NCI-H510A (cell line): ENCODE results near the gene MYO9B.
"Not testable (repeated sequence)": the region's sequence is repeated elsewhere in the genome, so short reads cannot be mapped to it uniquely, and the experiment has no call there.

Experiments used
- DNase-seq: peaks from one replicate; lab custom pipeline; 2025; lab: John Stamatoyannopoulos, UW

Gene MYO9B

GRCh38 chr19:17113127-17113785, 37.7 kb downstream of the MYO9B start:
- no peak for DNase-seq

GRCh38 chr19:17114414-17114831, 38.8 kb downstream of the MYO9B start:
- no peak for DNase-seq

DNA sequence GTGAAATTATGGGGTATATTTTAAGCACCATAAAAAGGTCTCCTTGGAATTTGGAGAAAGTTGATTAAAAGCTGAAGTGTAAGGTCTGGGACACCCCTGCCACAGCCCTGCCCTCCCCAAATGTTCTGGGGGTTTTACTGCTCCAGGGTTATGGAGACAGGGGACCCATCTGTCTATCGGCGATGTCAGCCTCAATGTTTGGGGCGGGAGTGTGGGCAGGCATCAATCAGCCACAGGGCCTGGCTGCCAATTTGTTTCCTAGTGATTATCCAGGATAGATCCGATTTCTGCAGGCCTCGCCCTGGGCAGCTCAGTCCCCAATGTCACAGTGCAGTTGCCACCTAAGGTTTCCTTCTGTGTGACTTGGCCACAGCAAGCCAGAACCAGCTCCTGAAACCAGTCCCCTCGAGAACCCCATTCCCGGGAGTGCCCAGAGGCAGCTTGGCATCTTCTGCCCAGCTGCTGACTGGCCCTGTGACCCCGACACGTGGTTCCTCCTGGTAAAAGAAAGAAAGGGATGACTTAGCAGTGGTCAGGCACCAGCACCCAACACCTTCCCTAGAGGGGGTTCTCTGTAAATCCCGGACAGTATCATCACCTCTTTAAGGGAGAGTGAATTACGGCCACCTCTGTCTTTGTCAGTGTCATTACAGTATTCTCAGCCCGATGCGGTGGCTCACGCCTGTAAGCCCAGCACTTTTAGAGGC, 41.6 kb downstream of the MYO9B start:
- no peak for DNase-seq

DNA sequence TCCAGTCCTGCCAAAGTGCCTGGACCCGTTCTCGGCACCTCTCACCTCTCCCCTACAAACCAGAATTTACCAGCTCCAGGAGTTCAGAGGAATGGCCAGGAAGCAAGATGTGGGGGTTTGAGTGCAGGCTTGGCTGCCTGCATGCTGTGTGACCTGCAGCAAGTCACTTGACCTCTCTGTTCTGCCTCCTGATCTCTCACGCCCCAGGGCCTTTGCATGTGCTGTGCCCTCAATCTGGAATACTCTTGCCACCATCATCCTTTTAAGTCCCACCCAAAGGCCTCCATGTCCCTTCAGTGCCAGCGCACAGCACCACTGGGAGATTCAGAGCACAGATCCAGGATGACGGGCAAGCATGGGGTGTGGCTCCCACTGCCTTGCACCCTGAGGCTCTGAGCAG, 43.4 kb downstream of the MYO9B start:
- no peak for DNase-seq

DNA sequence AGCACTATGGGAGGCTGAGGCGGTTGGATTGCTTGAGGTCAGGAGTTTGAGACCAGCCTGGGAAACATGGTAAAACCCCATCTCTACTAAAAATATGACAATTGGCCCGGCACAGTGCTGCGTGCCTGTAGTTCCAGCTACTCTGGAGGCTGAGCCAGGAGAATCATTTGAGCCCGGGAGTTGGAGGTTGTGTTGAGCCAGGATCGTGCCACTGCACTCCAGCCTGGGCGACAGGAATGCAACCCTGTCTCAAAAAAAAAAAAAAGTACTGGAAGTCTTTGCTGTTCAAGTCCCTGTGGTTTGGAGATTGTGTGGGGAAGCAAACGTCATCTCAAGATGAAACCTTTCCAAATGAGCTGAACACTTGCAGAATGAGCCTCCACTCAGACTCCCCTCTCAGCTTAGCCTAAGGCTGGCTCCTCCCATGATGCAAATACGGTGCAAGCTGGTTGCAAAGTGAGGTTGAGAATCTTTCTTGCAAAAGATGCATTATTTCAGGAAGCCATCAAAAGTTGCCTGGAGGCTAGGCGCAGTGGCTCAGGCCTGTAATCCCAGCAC, 46.2 kb downstream of the MYO9B start:
- DNase-seq, result no peak

DNA sequence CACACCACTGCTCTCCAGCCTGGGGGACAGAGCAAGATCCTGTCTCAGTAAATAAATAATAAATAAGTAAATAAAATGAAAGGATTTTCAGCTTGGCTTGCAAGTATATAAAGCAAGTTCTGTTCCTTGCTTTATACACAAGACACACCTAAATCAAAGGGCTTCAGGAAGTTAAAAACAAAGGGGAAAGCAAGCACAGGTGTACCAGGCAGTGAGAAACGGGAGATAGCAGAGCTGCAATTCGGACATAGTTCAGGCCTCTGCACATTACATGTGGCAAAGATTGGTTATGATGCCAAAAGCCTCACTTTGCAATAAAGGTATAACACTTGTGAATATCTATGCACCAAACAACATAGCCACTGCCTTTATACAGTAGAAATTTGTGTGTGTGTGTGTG, 47.5 kb downstream of the MYO9B start:
- no peak for DNase-seq

DNA sequence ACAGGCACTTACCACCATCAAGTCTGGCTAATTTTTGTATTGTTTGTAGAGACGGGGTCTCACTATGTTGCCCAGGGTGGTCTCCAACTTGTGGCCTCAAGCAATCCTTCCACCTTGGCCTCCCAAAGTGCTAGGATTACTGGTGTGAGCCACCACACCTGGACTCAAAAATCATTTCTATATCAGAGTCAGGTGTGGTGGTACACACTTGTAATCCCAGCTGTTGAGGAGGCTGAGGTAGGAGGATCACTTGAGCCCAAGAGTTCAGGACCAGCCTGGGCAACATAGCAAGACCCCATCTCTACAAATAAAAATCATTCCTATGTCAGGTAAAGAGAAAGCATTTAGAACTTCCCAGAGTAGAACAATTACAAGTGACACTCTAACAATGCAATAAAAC, 48.4 kb downstream of the MYO9B start:
- DNase-seq, result no peak

DNA sequence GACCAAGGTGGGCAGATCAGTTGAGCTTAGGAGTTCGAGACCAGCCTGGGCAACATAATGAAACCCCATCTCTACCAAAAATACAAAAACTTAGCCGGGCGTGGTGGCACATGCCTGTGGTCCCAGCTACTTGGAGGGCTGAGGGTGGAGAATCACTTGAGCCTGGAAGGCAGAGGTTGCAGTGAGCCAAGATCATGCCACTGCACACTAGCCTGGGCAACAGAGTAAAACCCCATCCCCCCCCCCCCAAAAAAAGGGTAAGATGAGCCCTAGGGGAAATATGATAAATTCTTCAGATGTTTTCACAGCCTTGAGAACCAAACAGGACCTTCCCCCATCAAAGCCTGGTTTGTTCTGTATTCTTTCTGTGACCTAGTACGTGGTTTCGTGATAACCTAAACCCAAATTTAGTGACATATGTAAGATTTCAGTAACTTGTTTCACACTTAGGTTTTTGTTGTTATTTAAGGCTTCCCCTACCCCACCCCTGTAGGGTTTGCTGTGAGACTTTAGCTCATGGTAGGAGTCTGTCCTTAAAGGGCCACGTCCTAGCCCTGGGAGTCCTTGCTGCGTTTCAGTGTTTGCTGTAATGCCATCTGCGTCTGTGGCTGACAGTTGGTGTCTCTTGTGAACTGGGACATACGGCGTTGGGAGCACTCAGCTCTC, 49.6 kb downstream of the MYO9B start:
- no peak for DNase-seq

DNA sequence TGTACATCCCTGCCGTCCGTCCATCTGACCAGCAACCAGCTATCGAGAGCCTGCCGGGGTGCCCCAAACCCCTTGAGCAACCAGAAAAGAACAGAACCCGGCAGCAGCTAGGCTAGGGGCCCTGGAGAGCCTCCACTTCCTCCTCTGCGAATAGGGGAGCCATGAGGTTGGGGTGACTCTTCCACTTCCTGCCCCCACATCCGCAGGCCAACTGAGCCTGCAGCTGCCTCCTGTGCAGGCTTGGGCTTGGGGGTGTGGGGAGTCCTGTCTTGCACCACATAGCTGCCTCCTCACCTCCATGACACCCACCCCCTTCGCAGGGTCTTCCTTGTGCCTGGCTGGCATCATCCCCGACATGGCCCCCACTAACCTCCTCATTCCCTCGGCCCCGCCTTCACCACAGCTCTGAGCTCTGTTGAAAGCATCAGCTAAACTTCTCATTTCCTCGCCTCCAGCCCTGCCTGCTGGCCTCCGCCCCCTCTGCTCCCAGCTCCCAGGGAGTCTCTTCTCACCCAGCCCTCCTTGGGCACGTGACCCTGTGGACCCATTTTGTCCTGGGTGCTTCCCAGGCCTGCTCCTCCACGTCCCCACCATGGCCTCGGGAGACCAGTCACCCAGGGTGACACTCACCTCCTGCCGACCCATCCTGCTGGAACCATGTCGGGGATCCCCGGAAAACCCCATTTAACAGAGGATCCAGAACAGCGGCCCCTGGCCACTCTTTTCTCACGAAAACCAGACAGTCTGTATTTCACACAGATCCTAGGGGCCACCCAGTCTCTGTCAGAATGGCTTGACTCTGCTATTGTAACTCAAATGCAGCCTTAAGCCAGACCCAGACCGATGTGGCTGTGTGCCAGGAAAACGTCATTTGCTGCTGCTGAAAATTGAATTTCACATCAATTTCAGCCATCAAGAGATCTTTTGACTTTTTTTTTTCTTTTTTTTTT, 50.4 kb downstream of the MYO9B start:
- DNase-seq, result no peak

DNA sequence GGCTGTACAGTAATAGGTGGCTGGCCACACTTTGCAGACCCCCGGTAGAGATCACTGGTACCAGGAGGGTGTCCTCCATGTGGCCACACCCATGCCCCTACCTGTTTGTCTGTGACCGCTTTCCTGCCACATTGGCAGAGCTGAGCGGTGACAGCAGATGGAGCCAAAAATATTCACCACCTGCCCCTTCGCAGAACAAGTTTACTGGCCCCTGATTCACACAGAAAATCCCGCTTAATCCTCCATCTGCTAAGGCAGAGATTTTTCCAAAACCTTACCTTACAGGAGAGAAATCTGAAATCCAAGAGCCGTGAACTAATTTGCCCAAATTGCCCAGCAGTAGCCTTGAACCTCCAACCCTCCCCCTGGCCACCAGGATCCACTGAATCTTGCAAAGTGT, 52.1 kb downstream of the MYO9B start:
- DNase-seq, result no peak

- no peak for DNase-seq
Observed at GRCh38 chr19:17128403-17128802, 52.8 kb downstream of the MYO9B start.

GRCh38 chr19:17128820-17129219, 53.2 kb downstream of the MYO9B start:
- no peak for DNase-seq

GRCh38 chr19:17129377-17129776, 53.8 kb downstream of the MYO9B start:
- DNase-seq, result no peak

DNA sequence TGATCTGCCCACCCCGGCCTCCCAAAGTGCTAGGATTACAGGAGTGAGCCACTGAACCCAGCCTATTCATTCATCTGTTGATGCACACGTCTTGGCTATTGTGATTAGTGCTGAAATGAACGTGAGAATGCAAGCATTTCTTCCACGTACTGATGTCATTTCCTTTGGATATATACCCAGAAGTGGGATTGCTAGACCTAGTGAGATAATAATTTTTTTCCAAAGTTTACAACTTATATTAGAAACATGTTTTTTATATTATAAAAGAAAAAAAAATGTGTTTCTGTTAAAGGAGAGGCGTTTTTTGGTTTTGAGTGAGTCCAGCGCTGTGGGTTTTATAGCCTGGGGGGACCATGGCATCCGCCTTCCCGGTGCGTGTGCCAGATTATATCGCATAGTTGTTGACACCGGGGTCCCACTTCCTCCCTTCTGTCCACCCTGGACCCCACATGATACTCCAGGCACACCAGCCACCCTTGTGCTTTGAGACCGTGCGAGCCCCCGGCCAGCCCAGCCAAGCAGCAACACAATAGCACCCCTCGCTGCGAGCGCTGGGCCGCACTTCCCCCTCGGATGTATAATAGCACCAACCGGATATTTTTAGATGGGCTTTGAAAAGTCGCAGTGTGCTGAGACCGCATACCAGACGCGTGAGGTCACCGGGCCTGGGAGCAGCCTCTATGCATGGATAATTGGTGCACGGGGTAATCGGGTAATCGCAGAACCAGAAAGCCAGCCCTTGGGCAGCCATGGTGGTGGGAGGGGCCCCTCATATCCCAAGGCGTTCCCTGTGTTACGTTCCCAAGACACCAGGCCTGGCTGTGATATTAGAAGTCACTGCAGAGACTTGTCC, 59.6 kb downstream of the MYO9B start:
- no peak for DNase-seq

GRCh38 chr19:17136021-17136420, 60.4 kb downstream of the MYO9B start:
- no peak for DNase-seq

GRCh38 chr19:17136617-17137016, 61.0 kb downstream of the MYO9B start:
- no peak for DNase-seq

DNA sequence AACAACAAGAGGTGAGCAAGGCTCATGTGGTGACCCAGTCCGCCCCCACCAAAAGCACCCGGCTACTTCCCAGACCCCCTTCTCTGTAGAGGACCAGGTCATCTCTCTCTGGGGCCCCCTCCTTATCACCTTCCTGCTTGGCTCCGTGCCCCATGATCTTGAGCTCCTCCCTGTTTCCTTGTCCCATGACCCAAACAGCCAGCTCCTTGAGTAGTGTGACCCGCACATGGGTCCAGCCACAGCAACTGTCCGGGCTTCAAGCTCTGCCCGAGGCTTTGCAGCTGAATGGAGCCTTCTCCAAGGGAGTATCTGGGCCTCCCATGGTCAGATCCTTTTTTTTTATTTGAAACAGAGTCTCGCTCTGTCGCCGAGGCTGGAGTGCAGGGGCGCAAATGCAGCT, 61.8 kb downstream of the MYO9B start:
- no peak for DNase-seq

DNA sequence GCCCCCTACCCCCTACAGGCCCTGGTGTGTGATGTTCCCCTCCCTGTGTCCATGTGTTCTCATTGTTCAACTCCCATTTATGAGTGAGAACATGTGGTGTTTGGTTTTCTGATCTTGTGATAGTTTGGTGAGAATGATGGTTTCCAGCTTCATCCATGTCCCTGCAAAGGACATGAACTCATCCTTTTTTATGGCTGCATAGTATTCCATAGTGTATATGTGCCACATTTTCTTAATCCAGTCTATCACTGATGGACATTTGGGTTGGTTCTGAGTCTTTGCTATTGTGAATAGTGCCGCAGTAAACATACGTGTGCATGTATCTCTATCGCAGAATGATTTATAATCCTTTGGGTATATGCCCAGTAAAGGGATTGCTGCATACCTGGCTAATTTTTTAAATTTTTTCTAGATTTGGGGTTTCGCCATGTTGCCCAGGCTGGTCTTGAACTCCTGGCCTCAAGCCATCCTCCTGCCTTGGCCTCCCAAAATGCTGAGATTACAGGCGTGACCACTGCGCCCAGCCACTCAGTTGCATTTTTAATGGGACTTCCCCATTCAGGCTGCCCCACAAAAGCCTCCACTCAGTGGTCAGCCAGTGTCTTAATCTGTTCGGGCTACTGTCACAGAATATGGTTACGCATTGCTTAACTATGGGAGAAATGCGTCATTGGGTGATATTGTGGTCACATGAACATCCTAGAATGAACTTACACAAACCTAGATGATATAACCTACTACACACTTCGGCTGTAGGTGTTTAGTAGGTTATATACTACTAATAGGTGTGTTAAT, 62.7 kb downstream of the MYO9B start:
- DNase-seq, result not testable (repeated sequence)

GRCh38 chr19:17138937-17139598, 63.5 kb downstream of the MYO9B start:
- no peak for DNase-seq

DNA sequence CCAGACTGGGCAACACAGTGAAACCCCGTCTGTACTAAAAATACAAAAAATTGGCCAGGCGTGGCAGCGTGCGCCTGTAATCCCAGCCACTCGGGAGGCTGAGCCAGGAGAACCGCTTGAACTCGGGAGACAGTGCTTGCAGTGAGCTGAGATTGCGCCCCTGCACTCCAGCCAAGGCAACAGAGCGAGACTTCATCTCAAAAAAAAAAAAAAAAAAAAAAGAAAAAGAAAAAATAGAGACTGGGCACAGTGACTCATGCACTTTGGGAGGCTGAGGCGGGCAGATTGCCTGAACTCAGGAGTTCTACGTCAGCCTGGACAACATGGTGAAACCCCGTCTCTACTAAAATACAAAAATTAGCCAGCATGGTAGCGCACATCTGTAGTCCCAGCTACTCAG, 69.2 kb downstream of the MYO9B start:
- DNase-seq, result not testable (repeated sequence)
